Hematopoietic multipotent progenitor cell treated with erythropoietin and hydrocortisone succinate and interleukin-3 and kit ligand, for 17 days (in vitro differentiated cells): ENCODE measurements around the gene ACYP2.
"Not testable (repeated sequence)": the region's sequence is repeated elsewhere in the genome, so short reads cannot be mapped to it uniquely, and the experiment has no call there.

Source experiments
- DNase-seq: peaks from one replicate; pipeline ENCODE4 v3.0.0-alpha.2; 2015; ENCODE audit warnings: low spot score

The ACYP2 gene

GRCh38 chr2:54226260-54226659, 110.8 kb downstream of the ACYP2 start:
- DNase-seq, result no peak

DNA sequence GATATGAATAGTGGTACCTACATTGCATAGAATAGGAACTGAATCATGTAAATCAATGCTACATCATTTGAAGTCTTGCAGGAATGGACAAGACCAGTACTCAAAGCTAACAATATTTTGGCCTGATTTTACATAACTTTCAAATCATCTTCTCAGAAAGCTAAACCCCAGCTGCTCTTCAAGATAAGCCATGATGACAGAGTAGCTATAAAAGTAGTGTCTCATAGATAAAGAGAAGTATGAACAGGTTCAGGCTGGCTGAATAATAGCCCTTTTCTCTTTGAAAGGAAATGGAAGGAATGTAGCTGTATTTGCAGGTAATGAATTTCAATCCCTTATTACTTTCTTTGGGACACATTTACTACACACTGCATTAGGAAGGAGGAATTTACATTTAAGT, 112.4 kb downstream of the ACYP2 start:
- no peak for DNase-seq

- no peak for DNase-seq
These were observed 113.5 kb downstream of the ACYP2 start for GRCh38 chr2:54228945-54229344.

DNA sequence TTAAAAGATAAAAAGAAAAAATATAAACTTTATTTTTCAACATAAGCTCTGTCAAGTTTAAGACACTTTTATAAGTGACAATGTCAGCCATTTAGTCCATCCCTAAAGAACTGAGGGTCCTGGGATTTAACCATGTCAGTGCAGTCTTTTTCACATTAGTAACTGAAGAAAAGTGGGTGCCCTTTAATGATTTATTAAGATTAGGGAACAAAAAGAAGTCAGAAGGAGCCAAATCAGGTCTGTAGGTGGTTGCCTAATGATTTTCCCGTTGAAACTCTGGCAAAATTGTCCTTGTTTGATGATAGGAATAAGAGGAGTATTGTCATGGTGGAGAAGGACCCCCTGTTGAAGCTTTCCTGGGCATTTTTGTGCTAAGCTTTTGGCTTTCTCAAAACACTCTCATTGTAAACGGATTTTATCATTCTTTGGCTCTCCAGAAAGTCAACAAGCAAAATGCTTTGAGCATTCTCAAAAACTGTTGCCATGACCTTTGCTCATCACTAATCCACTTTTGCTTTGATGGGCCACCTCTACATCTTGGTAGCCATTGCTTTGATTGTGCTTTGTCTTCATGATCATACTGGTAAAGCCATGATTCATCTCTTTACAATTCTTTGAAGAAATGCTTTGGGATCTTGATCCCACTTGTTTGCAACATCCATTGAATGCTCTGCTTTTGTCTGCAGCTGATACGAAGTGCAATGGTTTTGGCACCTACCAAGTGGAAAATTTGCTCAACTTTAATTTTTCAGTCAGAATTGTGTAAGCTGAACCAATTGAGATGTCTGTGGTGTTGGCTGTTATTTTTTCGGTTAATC, 118.6 kb downstream of the ACYP2 start:
- DNase-seq, result no peak

GRCh38 chr2:54237428-54237827, 122.0 kb downstream of the ACYP2 start:
- no peak for DNase-seq

DNA sequence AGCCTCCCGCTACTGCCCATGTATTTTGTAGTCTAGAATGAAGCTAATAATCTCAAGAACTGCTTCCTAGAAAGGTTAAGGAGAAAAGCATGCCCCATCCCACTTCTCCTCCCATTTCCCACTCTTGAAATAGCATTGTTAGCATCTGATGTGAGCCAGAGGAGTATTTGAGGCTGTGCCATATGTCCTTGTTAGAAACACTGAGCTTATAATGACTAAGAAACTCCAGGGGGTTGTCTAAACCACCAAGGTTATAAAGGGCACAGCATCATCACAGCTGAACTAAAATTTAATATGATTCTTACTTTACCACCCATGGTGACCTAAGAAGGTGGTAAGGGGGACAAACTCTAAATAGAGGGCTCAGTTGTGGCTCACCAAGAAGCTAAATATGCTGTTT, 124.0 kb downstream of the ACYP2 start:
- no peak for DNase-seq

DNA sequence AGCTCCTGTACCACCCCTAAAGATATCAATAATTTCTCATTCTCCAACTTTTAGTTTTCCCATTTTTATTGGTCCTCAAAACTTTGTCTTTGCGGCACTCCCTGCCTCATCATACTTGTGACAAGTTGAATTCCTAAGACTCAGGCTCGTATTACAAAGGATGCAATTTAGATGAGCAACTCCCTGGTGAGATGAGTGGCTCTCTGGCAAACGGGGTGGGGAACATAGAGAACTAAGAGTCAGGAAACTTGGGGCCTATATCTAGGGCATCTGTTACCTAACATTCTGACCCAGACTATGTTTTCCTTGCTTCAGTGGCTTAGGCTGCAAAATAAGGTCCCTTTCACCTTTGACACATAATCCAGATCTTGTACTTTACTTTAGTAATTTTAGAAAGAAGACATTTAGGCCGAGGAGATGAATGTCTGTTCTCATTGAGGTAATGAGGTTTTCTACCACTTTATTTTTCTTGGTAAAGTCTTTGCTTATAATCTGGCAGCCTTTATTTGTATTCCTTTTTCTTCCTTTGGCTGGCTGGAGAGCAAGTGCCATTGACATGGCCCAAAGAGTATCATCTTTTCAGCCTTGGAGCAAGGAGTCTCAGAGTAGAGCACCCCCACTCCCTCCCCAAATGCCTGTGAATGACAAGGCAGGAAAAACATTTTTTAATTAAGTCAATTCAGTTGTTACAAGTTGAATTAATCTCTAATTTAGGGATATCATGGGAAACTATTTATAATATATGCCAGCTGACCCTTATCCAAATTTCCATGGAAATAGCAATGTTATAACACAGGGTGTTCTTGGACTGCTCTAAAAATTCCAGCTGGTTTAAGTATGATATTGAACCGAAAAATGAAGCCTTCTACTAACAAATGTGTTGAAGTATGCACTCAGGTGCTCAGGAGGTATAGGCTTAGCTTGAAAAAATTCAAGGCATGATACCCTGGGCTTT, 125.4 kb downstream of the ACYP2 start:
- no peak for DNase-seq

- no peak for DNase-seq
These were observed 131.7 kb downstream of the ACYP2 start for GRCh38 chr2:54247115-54247514.

- no peak for DNase-seq
These were observed 134.2 kb downstream of the ACYP2 start for GRCh38 chr2:54249629-54250028.

GRCh38 chr2:54254180-54254579, 138.8 kb downstream of the ACYP2 start:
- no peak for DNase-seq

DNA sequence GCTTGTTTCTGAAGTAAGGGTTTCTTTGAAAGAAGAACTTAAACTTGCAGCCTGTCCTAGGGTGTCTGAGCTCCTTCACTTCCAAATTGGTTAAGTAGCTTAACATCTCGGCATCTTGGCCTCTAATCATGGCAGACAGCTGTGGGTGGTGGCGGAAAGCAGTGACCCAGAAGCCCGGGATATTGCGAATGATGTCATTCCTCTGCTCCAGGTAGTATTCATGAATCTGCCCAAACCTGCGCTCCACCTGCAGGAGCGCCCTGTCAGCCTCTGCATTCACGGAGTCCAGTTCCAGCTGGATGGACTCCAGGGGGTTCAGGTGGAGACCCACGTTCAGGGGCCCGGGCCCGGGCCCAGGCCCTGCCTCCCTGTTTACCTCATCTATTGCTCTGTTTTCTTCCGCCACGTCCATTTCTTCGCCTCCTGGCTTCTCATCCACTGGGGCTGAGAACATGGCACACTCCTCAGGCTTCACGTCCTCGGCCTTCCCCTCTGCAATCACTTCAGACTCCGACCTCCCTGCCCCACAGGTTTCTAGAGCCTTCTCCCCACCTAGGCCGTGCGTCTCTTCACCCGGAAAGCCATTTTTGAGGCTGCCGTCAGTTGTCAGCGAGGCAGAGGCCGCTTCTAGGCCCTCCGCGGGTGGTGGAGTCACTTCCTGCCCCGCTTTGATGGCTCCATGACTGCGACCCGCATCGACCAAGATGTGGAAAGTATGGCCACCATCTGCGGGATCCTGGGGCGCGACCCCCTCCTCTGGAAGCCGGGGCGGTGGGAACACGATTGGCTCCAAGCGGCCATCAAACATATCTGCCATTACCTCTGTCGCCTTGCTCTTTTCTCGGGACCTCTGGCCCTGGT, 140.0 kb downstream of the ACYP2 start:
- DNase-seq, result no peak

- DNase-seq, result no peak
These were observed 140.8 kb downstream of the ACYP2 start, which contains the start of gene TSPYL6 for GRCh38 chr2:54256091-54256694. TSS of gene TSPYL6 (minus strand) at chr2:54256229. CDS start at chr2:54256151, 78 bp downstream.

DNA sequence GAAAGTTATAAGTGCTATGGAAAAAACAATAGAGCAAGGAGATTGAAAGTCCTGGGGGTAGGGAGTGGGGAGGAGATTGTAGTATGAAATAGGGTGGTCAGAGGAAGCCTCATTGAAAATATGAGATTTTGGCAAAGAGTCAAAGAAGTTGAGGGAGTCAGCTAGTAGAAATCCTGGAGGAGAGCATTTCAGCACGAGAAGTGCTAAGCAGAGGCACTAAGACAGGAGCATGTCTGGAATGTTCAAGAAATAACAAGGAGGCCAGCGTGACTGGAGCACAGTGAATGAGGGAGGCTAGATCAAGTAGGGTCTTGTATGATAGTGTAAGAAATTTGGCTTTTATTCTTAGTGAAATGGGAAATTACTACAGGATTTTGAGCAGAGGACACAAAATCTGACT, 142.8 kb downstream of the ACYP2 start:
- no peak for DNase-seq

DNA sequence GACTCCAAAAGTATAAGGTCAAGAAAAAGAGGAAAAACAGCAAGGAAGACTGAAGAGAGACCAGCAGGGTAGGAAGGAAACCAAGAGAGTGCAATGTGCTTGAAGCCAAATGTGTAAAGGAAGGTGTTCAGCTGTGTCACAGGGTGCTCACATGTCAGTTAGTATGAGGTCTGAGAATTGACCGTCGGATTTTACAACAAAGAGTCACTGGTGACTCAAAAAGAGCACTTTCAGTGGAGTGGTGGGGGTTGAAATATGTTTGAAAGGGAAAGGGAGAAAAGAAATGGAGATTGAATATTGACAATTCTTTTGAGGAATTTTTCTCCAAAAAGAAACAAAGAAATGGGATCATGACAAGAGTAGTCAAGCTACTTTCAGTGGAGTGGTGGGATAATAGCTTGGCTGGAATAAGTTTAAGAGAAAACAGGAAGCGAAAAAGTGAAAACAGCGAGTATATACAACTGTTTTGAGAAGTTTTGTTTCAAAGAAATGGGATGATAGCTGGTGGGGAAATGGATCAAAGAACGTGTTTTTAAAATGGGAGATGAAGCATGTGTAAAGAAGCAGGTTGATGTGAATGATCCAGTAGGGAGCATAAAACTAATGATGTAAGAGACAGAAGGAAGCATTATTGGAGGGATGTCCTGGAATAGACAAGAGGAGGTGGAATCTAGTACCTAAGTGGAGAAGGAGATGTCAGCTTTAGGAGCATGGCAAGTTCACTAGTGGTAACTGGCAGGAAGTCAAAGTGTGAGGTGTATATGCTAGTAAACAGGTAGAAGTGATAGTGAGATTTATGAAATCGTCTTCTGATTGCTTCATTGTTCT, 144.2 kb downstream of the ACYP2 start:
- no peak for DNase-seq

- DNase-seq, result no peak
These were observed 144.8 kb downstream of the ACYP2 start for GRCh38 chr2:54260241-54260595.

GRCh38 chr2:54261537-54261936, 146.1 kb downstream of the ACYP2 start:
- no peak for DNase-seq

- no peak for DNase-seq
These were observed 146.8 kb downstream of the ACYP2 start for GRCh38 chr2:54262015-54262765.

GRCh38 chr2:54265081-54265480, 149.7 kb downstream of the ACYP2 start:
- DNase-seq, result not testable (repeated sequence)

GRCh38 chr2:54267577-54267976, 152.2 kb downstream of the ACYP2 start:
- DNase-seq, result no peak

DNA sequence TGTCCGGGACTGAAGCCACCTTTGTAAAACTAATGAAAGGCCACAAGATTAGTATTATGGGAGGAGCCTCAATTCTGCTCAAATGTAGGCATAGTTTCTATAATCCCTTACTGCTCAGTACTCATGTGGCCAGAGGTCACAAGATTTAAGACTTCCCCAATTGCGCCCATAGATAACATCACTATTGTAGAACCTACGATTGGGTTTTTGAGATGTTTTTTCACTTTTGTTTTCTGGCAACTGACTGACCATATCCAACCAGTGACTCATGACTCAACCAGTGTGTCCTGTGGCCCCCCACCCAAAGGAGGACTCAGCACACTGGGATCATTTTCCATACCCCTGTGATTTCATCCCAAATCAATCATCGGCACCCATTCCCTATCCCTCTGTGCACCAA, 155.8 kb downstream of the ACYP2 start:
- no peak for DNase-seq
